Activated T-helper 1 cell treated with anti-CD3 and anti-CD28 coated beads, Interleukin-12 subunit alpha, Interleukin-12 subunit beta, Interleukin-2, Interleukin-4 antibody, amounts not matched to agents 30 ng/mL and 10 ng/mL and 1 ng/mL, durations not matched to agents 14 hours and 24 hours and 36 hours (primary cell): ENCODE results near the gene ROR2. TPM values are rescaled to one million over a fixed set of nuclear protein-coding genes. Genes with fewer than 3 reads are reported as not detected.

ENCODE experiments used
- DNase-seq: peaks from one replicate; pipeline ENCODE4 v3.0.0; 2021; ENCODE audit warnings: low spot score
- H3K27ac Mint-ChIP-seq: one replicate; pipeline ENCODE4 v1.8.0; 2021; ENCODE audit warnings: mild to moderate bottlenecking, mixed read lengths
- H3K27me3 Mint-ChIP-seq: one replicate; pipeline ENCODE4 v1.8.0; 2022; ENCODE audit warnings: mild to moderate bottlenecking, moderate library complexity, mixed read lengths; ENCODE audit not compliant: insufficient read depth
- H3K36me3 Mint-ChIP-seq: one replicate; pipeline ENCODE4 v1.8.0; 2021; ENCODE audit warnings: low read depth, mixed read lengths
- H3K4me1 Mint-ChIP-seq: one replicate; pipeline ENCODE4 v1.8.0; 2021; ENCODE audit warnings: low read depth, mixed read lengths
- H3K4me3 Mint-ChIP-seq: one replicate; pipeline ENCODE4 v1.8.0; 2021; ENCODE audit warnings: mild to moderate bottlenecking, moderate library complexity, mixed read lengths
- H3K9me3 Mint-ChIP-seq: one replicate; pipeline ENCODE4 v1.8.0; 2021; ENCODE audit warnings: mixed read lengths
- intact Hi-C: fragments of 100-400 bp; cut with micrococcal nuclease; formaldehyde crosslinking; loops from one replicate; pipeline ENCODE4 v1.15.1; 2024
- total RNA-seq: library from RNA; stranded (reverse); gene quantifications from 2 replicates; pipeline ENCODE4 v1.2.3, GENCODE V29; 2022

The ROR2 gene
- total RNA-seq, 1 donor from 2014 or later = 1.6 TPM

GRCh38 chr9:91886414-91887076 lies 63.5 kb downstream of the ROR2 start:
- Mint-ChIP-seq H3K27me3 (peaks cover 31% of the 10 kb centered on the region), H3K4me3 (no peak overlapping the region), H3K9me3 (no peaks in the 10 kb centered on the region), H3K4me1 (no peaks in the 10 kb centered on the region), H3K27ac (no peak overlapping the region), H3K36me3 (no peaks in the 10 kb centered on the region)
- intact Hi-C loops = no loop called here
- DNase-seq = no peak

GRCh38 chr9:91885746-91886413 lies 64.1 kb downstream of the ROR2 start:
- Mint-ChIP-seq H3K27ac (no peak overlapping the region), H3K27me3 (peaks cover 30% of the 10 kb centered on the region), H3K4me3 (no peak overlapping the region), H3K9me3 (no peaks in the 10 kb centered on the region), H3K4me1 (no peaks in the 10 kb centered on the region), H3K36me3 (no peaks in the 10 kb centered on the region)
- DNase-seq = no peak
- intact Hi-C loops = no loop called here

DNA sequence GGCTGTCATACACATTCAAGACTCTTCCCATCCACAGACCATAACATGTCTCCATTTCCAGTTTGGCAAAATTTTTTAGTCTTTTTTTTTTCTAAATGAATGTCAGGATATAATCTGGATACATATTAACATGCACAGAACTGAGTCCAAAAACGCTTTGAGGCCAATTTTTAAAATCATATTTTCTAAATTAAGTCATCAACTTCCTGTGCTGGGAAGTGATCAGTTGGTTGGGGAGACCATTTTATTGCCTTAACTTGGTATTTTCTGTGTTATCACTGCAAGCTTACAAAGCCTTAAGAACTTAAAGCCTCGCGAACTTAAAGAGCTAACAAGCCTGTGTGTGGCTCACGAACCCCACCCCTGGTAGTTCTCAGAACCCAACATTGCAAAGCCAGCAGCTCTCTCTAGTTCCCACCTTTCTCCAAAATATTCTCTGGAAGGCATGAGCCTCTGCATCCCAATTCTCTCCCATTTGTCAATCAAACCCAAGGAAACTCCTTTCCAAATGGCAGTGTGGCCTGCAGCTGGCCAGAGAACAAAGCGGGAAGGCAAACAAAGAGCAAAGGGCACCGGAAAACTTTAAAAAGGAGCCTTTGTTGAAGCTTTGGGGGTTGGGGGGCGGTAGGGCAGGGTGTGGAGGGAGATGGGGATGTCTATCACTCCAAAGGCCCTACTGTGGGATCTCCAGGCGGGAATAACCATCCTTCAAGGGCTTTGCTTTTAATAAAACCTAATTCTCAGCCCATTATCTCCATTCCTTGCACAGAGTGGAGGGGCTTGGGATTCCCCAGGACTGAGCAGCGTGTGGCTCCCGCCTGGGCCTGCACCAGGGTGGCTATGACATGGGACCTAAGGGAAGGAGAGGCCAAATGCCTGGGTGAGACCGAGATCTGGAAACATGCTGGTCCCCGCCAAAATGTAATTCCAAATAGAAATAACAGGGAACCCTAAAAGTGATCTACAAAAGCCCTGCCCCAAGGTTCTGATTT lies 65.0 kb downstream of the ROR2 start:
- Mint-ChIP-seq H3K27me3 (peaks cover 28% of the 10 kb centered on the region), H3K4me1 (no peaks in the 10 kb centered on the region)
- intact Hi-C loops = loop anchor here (5.0 kb wide), 1 partner anchor 108 kb away; no protein-coding TSS in a partner anchor

GRCh38 chr9:91884153-91884552 lies 65.9 kb downstream of the ROR2 start:
- no peak overlapping the region for H3K4me3 Mint-ChIP-seq
- peaks cover 24% of the 10 kb centered on the region for H3K27me3 Mint-ChIP-seq
- H3K36me3 Mint-ChIP-seq = no peaks in the 10 kb centered on the region
- H3K9me3 Mint-ChIP-seq = no peaks in the 10 kb centered on the region
- intact Hi-C loops = loop anchor here (5.0 kb wide), 1 partner anchor 107 kb away; no protein-coding TSS in a partner anchor
- H3K27ac Mint-ChIP-seq = no peak overlapping the region
- H3K4me1 Mint-ChIP-seq = no peaks in the 10 kb centered on the region
- DNase-seq = no peak

More for the DNA sequence above, 65.0 kb downstream of the ROR2 start:
- Mint-ChIP-seq H3K4me3 (no peak overlapping the region), H3K27ac (no peak overlapping the region), H3K36me3 (no peaks in the 10 kb centered on the region), H3K9me3 (no peaks in the 10 kb centered on the region)
- no peak for DNase-seq

- no peaks in the 10 kb centered on the region for H3K4me1 Mint-ChIP-seq
- intact Hi-C loops = loop anchor here (5.0 kb wide), 1 partner anchor 106 kb away; no protein-coding TSS in a partner anchor
- DNase-seq = no peak
- H3K36me3 Mint-ChIP-seq = no peaks in the 10 kb centered on the region
- H3K27me3 Mint-ChIP-seq = peaks cover 21% of the 10 kb centered on the region
- no peak overlapping the region for H3K27ac Mint-ChIP-seq
- no peak overlapping the region for H3K4me3 Mint-ChIP-seq
- no peaks in the 10 kb centered on the region for H3K9me3 Mint-ChIP-seq
Measured at GRCh38 chr9:91883503-91883902, 66.5 kb downstream of the ROR2 start.

DNA sequence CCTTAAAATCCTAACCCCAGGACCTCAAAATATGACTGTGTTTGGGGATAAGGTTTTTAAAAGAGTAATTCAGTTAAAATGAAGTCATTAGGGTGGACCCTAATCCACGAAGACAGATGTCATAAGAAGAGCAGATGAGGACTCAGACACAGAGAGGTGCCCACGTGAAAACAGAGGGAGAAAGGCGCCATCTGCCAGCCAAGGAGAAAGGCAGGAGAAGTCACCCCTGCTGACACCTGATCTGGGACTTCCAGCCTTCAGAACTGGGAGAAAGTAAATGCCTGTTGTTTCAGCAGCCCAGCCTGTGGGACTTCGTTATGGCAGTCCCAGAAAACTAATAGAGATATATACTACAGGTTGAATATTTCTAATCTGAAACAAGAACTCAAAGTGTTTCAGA lies 67.4 kb downstream of the ROR2 start:
- Mint-ChIP-seq H3K27me3 (peaks cover 19% of the 10 kb centered on the region), H3K27ac (no peak overlapping the region), H3K36me3 (no peaks in the 10 kb centered on the region), H3K4me1 (no peaks in the 10 kb centered on the region), H3K9me3 (no peaks in the 10 kb centered on the region), H3K4me3 (no peak overlapping the region)
- no peak for DNase-seq
- intact Hi-C loops = loop anchor here (5.0 kb wide), 1 partner anchor 105 kb away; no protein-coding TSS in a partner anchor

- H3K36me3 Mint-ChIP-seq = no peaks in the 10 kb centered on the region
- intact Hi-C loops = loop anchor here (5.0 kb wide), 1 partner anchor 103 kb away; no protein-coding TSS in a partner anchor
Measured at GRCh38 chr9:91880378-91880972, 69.6 kb downstream of the ROR2 start.

DNA sequence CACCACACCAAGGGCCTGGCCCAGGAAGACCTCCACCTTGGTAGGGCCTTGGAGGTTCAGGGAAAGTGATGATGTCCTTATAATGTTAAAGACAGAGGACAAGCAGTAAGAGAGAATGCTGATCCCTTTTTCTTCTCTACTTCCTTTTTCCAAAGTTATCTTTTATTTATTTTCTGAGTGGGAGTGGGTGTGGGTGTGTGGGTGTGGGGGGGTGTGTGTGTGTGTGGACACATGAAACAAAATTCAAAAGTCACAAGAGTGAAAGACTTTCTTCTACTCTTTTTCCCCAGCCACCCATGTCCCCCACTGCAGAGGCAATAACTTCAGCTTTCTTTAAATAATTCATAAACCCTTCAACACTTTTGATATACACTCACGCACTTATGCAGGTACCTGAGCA lies 70.8 kb downstream of the ROR2 start:
- Mint-ChIP-seq H3K27ac (no peak overlapping the region), H3K4me3 (no peak overlapping the region), H3K4me1 (no peaks in the 10 kb centered on the region), H3K27me3 (peaks cover 6% of the 10 kb centered on the region), H3K36me3 (no peaks in the 10 kb centered on the region), H3K9me3 (no peaks in the 10 kb centered on the region)
- intact Hi-C loops = no loop called here
- no peak for DNase-seq

More at GRCh38 chr9:91880378-91880972, 69.6 kb downstream of the ROR2 start:
- Mint-ChIP-seq H3K4me3 (no peak overlapping the region), H3K27ac (no peak overlapping the region), H3K4me1 (no peaks in the 10 kb centered on the region), H3K9me3 (no peaks in the 10 kb centered on the region), H3K27me3 (peaks cover 13% of the 10 kb centered on the region)
- no peak for DNase-seq

DNA sequence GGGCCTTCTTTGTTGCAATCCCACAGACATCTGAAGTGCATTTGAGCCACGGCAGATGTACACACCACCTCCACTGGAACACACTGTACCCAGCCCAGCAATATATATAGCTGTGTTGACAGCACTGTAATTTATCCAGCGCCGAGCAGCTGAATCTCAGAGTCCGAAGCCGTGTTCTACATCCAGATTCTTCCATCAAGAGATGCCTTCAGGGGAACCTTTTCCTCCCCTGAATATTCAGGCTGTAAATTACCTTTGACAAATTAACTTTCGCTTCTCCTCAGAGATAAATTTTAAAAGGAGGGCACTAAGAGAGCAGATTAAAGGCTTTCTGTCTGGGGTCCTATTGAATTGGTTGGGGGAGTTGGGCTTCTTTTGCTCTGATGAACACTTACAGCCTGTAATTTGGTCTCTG lies 76.4 kb downstream of the ROR2 start:
- intact Hi-C loops = no loop called here
- H3K9me3 Mint-ChIP-seq = no peaks in the 10 kb centered on the region
- H3K27me3 Mint-ChIP-seq = peaks cover 22% of the 10 kb centered on the region
- no peak overlapping the region for H3K4me3 Mint-ChIP-seq
- H3K27ac Mint-ChIP-seq = no peak overlapping the region
- no peak for DNase-seq
- H3K4me1 Mint-ChIP-seq = no peaks in the 10 kb centered on the region
- H3K36me3 Mint-ChIP-seq = no peaks in the 10 kb centered on the region

- Mint-ChIP-seq H3K36me3 (no peaks in the 10 kb centered on the region), H3K9me3 (no peaks in the 10 kb centered on the region), H3K27ac (no peak overlapping the region), H3K27me3 (peaks cover 37% of the 10 kb centered on the region), H3K4me3 (no peak overlapping the region), H3K4me1 (no peaks in the 10 kb centered on the region)
- intact Hi-C loops = no loop called here
- no peak for DNase-seq
Measured at GRCh38 chr9:91868732-91869391, 81.2 kb downstream of the ROR2 start.

GRCh38 chr9:91867740-91868139 lies 82.3 kb downstream of the ROR2 start:
- DNase-seq = no peak
- no peaks in the 10 kb centered on the region for H3K36me3 Mint-ChIP-seq
- no peaks in the 10 kb centered on the region for H3K9me3 Mint-ChIP-seq
- intact Hi-C loops = no loop called here
- no peak overlapping the region for H3K27ac Mint-ChIP-seq
- no peak overlapping the region for H3K4me3 Mint-ChIP-seq
- peaks cover 41% of the 10 kb centered on the region for H3K27me3 Mint-ChIP-seq
- no peaks in the 10 kb centered on the region for H3K4me1 Mint-ChIP-seq

GRCh38 chr9:91865041-91865440 lies 85.0 kb downstream of the ROR2 start:
- intact Hi-C loops = no loop called here
- peaks cover 40% of the 10 kb centered on the region for H3K27me3 Mint-ChIP-seq
- H3K9me3 Mint-ChIP-seq = no peaks in the 10 kb centered on the region
- no peaks in the 10 kb centered on the region for H3K4me1 Mint-ChIP-seq
- no peaks in the 10 kb centered on the region for H3K36me3 Mint-ChIP-seq
- no peak overlapping the region for H3K4me3 Mint-ChIP-seq
- DNase-seq = no peak
- no peak overlapping the region for H3K27ac Mint-ChIP-seq
